PC-9 (cell line): ENCODE data around the gene METTL13. TPM values are rescaled to one million over a fixed set of nuclear protein-coding genes. Genes with fewer than 3 reads are reported as not detected.

Experiments
- BruUV-seq: library from RNA; stranded (reverse); fragments of 400-500 nt; replicated peaks from 2 replicates; lab custom pipeline; 2021; lab: Mats Ljungman, UMichigan
- CTCF ChIA-PET: fragments of 300-600 bp; sonication (Branson Sonifier 250); formaldehyde crosslinking; loops from one replicate; lab custom pipeline; 2022; ENCODE audit warnings: antibody characterized with exemption; lab: Charles Lee
- POLR2A ChIA-PET: fragments of 300-600 bp; sonication (Branson Sonifier 250); formaldehyde crosslinking; loops from one replicate; lab custom pipeline; 2022; ENCODE audit warnings: antibody characterized with exemption; ENCODE audit not compliant: unreplicated experiment; lab: Charles Lee
- DNase-seq, 2 experiments: peaks; one replicate each; pipeline versions ENCODE4 v3.0.0 to v3.0.0-alpha.2; 2015 to 2022; ENCODE audit warnings: mixed read lengths in 1 of 2
- H2AFZ ChIP-seq: fragments of 200-600 bp; sonication (generic); 2 replicates; pipeline ENCODE4 v1.8.1; 2017; ENCODE audit warnings: antibody characterized with exemption
- H3F3A ChIP-seq: fragments of 200-600 bp; sonication (generic); 2 replicates; pipeline ENCODE4 v1.8.1; 2017; ENCODE audit warnings: antibody characterized with exemption, mild to moderate bottlenecking, low read depth; ENCODE audit not compliant: insufficient read depth
- H3K27ac ChIP-seq: fragments of 200-600 bp; sonication (generic); 2 replicates; pipeline ENCODE4 v1.6.1; 2016; ENCODE audit warnings: mixed run types
- H3K27me3 ChIP-seq: fragments of 200-600 bp; sonication (generic); 2 replicates; pipeline ENCODE4 v1.6.1; 2016; ENCODE audit warnings: low read depth, mixed run types; ENCODE audit not compliant: insufficient read depth
- H3K36me3 ChIP-seq: fragments of 200-600 bp; sonication (generic); 2 replicates; pipeline ENCODE4 v1.6.1; 2016; ENCODE audit warnings: low read depth, mixed run types
- H3K4me1 ChIP-seq: fragments of 200-600 bp; sonication (generic); replicated peaks from 2 replicates; pipeline ENCODE4 v1.6.1; 2016; ENCODE audit warnings: mixed run types; ENCODE audit not compliant: insufficient read depth
- H3K4me2 ChIP-seq: fragments of 200-600 bp; sonication (generic); 2 replicates; pipeline ENCODE4 v1.6.1; 2017; ENCODE audit warnings: mixed run types
- H3K4me3 ChIP-seq: fragments of 200-600 bp; sonication (generic); 2 replicates; pipeline ENCODE4 v1.6.1; 2016; ENCODE audit warnings: mixed run types
- H3K79me2 ChIP-seq: fragments of 200-600 bp; sonication (generic); 2 replicates; pipeline ENCODE4 v1.6.1; 2017; ENCODE audit warnings: low read depth, mixed run types
- H3K9me2 ChIP-seq: fragments of 200-600 bp; sonication (generic); 2 replicates; pipeline ENCODE4 v1.8.1; 2017; ENCODE audit warnings: mild to moderate bottlenecking; ENCODE audit not compliant: insufficient read depth
- H3K9me3 ChIP-seq: fragments of 200-600 bp; sonication (generic); 2 replicates; pipeline ENCODE4 v1.8.1; 2016; ENCODE audit warnings: low read depth; ENCODE audit not compliant: insufficient read depth
- H4K20me1 ChIP-seq: fragments of 200-600 bp; sonication (generic); 2 replicates; pipeline ENCODE4 v1.8.1; 2017; ENCODE audit not compliant: insufficient read depth
- EZH2 ChIP-seq: fragments of 200-600 bp; sonication (generic); IDR thresholded peaks from 2 replicates; pipeline ENCODE4 v1.8.0; 2017; ENCODE audit warnings: antibody characterized with exemption, low read depth
- intact Hi-C: fragments of 100-400 bp; cut with micrococcal nuclease; formaldehyde crosslinking; loops from one replicate; pipeline ENCODE4 v1.10.0; 2022; ENCODE audit not compliant: unreplicated experiment
- total RNA-seq: library from RNA; stranded (reverse); gene quantifications from 2 replicates; pipeline ENCODE4 v1.2.3, GENCODE V29; 2021
- TF ChIP-seq, protein P1 (sequence below): fragments of 200-600 bp; sonication (generic); conservative IDR thresholded peaks from 2 replicates; pipeline ENCODE4 v1.6.1; 2017; ENCODE audit warnings: mixed run types, antibody characterized with exemption, mild to moderate bottlenecking, moderate library complexity

Gene METTL13
- total RNA-seq, 1 experiment from 2014 or later = 32.2 TPM

DNA sequence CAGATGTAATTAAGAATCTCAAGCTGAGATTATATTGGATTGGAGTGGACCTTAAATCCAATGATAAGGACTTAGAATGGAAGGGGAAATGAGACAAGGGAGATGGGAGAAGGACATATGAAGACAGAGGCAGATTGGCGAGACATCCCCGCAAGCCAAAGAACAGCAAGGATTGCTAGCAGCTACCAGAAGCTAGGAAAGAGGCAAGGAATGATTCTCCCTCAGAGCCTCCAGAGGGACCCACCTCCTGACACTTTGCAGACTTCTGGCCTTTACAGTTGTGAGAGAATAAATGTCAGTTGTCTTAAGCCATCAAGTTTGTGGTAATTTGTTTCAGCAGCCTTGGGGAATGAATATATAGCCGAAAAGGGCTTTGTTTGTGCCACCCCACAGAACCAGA is 20.7 kb downstream of the METTL13 start:
- DNase-seq = no peak
- ChIA-PET POLR2A (interaction anchor here (0.6 kb wide), 1 partner anchor 1819 kb away, joined by 4 read pairs; no protein-coding TSS in a partner anchor), CTCF (interaction anchor here (0.6 to 4.7 kb wide), 6 partner anchors 40 to 835 kb away, joined by 3 to 50 read pairs (median 4); no protein-coding TSS in a partner anchor)
- Histone ChIP-seq H3K9me3 (no peaks in the 10 kb centered on the region), H3K27me3 (no peaks in the 10 kb centered on the region), H3K79me2 (no peaks in the 10 kb centered on the region), H3K4me1 (no peaks in the 10 kb centered on the region), H3K27ac (no peak overlapping the region), H3K4me2 (no peak overlapping the region), H3K36me3 (peaks cover 5% of the 10 kb centered on the region; the same call in 1 of the 2 replicates), H3K9me2 (no peaks in the 10 kb centered on the region), H3K4me3 (no peak overlapping the region), H2AFZ (no peak overlapping the region), H4K20me1 (no peaks in the 10 kb centered on the region), H3F3A (0 out of 2 replicates have a peak, but pooled peaks cover 9% of the 10 kb centered on the region)
- no peak for TF ChIP-seq EZH2
- TF ChIP-seq, protein P1, sequence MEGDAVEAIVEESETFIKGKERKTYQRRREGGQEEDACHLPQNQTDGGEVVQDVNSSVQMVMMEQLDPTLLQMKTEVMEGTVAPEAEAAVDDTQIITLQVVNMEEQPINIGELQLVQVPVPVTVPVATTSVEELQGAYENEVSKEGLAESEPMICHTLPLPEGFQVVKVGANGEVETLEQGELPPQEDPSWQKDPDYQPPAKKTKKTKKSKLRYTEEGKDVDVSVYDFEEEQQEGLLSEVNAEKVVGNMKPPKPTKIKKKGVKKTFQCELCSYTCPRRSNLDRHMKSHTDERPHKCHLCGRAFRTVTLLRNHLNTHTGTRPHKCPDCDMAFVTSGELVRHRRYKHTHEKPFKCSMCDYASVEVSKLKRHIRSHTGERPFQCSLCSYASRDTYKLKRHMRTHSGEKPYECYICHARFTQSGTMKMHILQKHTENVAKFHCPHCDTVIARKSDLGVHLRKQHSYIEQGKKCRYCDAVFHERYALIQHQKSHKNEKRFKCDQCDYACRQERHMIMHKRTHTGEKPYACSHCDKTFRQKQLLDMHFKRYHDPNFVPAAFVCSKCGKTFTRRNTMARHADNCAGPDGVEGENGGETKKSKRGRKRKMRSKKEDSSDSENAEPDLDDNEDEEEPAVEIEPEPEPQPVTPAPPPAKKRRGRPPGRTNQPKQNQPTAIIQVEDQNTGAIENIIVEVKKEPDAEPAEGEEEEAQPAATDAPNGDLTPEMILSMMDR = no peak
- no TSS peak for BruUV-seq
- intact Hi-C loops = loop anchor here (5.0 kb wide), 3 partner anchors 155 to 920 kb away; no protein-coding TSS in a partner anchor

DNA sequence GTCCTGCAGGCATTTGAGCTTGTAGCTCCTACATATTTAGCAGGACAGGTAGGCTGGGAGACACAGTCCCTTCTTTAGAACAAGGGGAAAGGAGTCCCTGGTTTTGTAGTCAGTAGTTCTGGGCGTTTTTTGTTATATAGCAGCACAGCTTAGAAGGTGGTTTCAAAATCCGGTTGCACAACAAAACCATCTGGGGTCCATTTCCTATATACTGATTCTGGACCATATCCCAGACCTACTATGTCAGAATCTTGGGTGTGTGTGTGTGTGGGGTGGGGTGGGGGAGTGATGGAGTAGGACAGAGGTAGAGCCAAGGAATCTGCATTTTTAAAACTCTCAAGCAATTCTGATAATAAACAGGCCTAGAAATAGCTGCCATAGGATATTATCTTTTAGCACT is 21.6 kb downstream of the METTL13 start:
- Histone ChIP-seq H3K9me3 (no peaks in the 10 kb centered on the region), H3K27me3 (no peaks in the 10 kb centered on the region), H2AFZ (no peak overlapping the region), H3K79me2 (no peaks in the 10 kb centered on the region), H3K9me2 (no peaks in the 10 kb centered on the region), H3K4me2 (no peak overlapping the region), H3K36me3 (no peaks in the 10 kb centered on the region), H4K20me1 (no peaks in the 10 kb centered on the region), H3K4me1 (no peaks in the 10 kb centered on the region), H3F3A (0 out of 2 replicates have a peak, but pooled peaks cover 9% of the 10 kb centered on the region), H3K27ac (no peak overlapping the region), H3K4me3 (no peak overlapping the region)
- ChIA-PET POLR2A (interaction anchor here (0.6 kb wide), 1 partner anchor 1820 kb away, joined by 4 read pairs; no protein-coding TSS in a partner anchor), CTCF (interaction anchor here (1.2 to 4.7 kb wide), 2 partner anchors 65 to 182 kb away, joined by 3 to 50 read pairs; no protein-coding TSS in a partner anchor)
- TF ChIP-seq EZH2 = no peak
- TF ChIP-seq, protein P1 = no peak
- DNase-seq = no peak
- no TSS peak for BruUV-seq
- intact Hi-C loops = loop anchor here (5.0 kb wide), 3 partner anchors 156 to 919 kb away; no protein-coding TSS in a partner anchor

- Histone ChIP-seq H3K79me2 (no peaks in the 10 kb centered on the region), H3K27me3 (no peaks in the 10 kb centered on the region), H3K36me3 (no peaks in the 10 kb centered on the region), H3K27ac (no peak overlapping the region), H2AFZ (no peak overlapping the region), H3K9me3 (no peaks in the 10 kb centered on the region), H3K4me3 (no peak overlapping the region), H3K4me2 (no peak overlapping the region), H3K9me2 (no peaks in the 10 kb centered on the region), H3F3A (0 out of 2 replicates have a peak, but pooled peaks cover 9% of the 10 kb centered on the region), H4K20me1 (no peaks in the 10 kb centered on the region), H3K4me1 (no peaks in the 10 kb centered on the region)
- ChIA-PET POLR2A (no interaction called here), CTCF (no interaction called here)
- BruUV-seq = no TSS peak
- TF ChIP-seq, protein P1 = no peak
- no peak for TF ChIP-seq EZH2
- no peak for DNase-seq
- intact Hi-C loops = loop anchor here (5.0 kb wide), 3 partner anchors 156 to 919 kb away; no protein-coding TSS in a partner anchor
These were observed 22.1 kb downstream of the METTL13 start for GRCh38 chr1:171803461-171804022.
